HepG2 (cell line): ENCODE measurements around the gene ARPC1B. TPM values are rescaled to one million over a fixed set of nuclear protein-coding genes. Genes with fewer than 3 reads are reported as not detected.
A peak's percentile ranks its signal among the peaks of the same experiment; 100 is the strongest.

Experiments used
- DNMT3B ChIP-seq: conservative IDR thresholded peaks from 2 replicates; pipeline ENCODE4 v1.6.1; 2016; ENCODE audit warnings: missing biosample characterization, control low read depth
- GABPB1 ChIP-seq: IDR thresholded peaks from 2 replicates; pipeline ENCODE4 v1.6.1; 2016; ENCODE audit warnings: mild to moderate bottlenecking, missing genetic modification reagents, moderate library complexity, missing compliant biosample characterization
- HNF4A ChIP-seq: sonication (generic); formaldehyde crosslinking; IDR thresholded peaks from 2 replicates; pipeline ENCODE4 v1.4.0; 2020; ENCODE audit warnings: missing genetic modification reagents
- ISL2 ChIP-seq: sonication (generic); formaldehyde crosslinking; IDR thresholded peaks from 2 replicates; pipeline ENCODE4 v1.5.0; 2020; ENCODE audit warnings: missing genetic modification reagents
- KAT7 ChIP-seq: IDR thresholded peaks from 2 replicates; pipeline ENCODE4 v1.6.1; 2018; ENCODE audit warnings: borderline replicate concordance, missing compliant biosample characterization
- KLF16 ChIP-seq, 2 experiments: sonication (generic) in 1 of 2; formaldehyde crosslinking in 1 of 2; IDR thresholded peaks; 2 replicates each; pipeline versions ENCODE4 v1.6.1 to v1.8.0; 2016 to 2023; ENCODE audit warnings: missing genetic modification reagents in 2 of 2, missing compliant biosample characterization in 1 of 2
- LCORL ChIP-seq, 2 experiments: fragments of 450-650 bp in 1 of 2; sonication (generic) in 1 of 2; formaldehyde crosslinking in 1 of 2; IDR thresholded peaks; 2 replicates each; pipeline versions ENCODE4 v1.5.0 to v1.6.1; 2017 to 2020; ENCODE audit warnings: antibody characterized with exemption in 1 of 2, missing genetic modification reagents in 1 of 2
- NCOA5 ChIP-seq: sonication (generic); formaldehyde crosslinking; IDR thresholded peaks from 2 replicates; pipeline ENCODE4 v1.4.0; 2020; ENCODE audit warnings: missing genetic modification reagents
- NKX3-1 ChIP-seq: sonication (generic); formaldehyde crosslinking; IDR thresholded peaks from 2 replicates; pipeline ENCODE4 v1.5.0; 2020; ENCODE audit warnings: missing genetic modification reagents
- RBAK ChIP-seq: sonication (generic); formaldehyde crosslinking; IDR thresholded peaks from 2 replicates; pipeline ENCODE4 v1.5.1; 2020; ENCODE audit warnings: mild to moderate bottlenecking, missing genetic modification reagents
- RFX1 ChIP-seq: fragments of 450-650 bp; IDR thresholded peaks from 2 replicates; pipeline ENCODE4 v1.6.1; 2017
- SOX5 ChIP-seq: IDR thresholded peaks from 2 replicates; pipeline ENCODE4 v1.6.1; 2016; ENCODE audit warnings: borderline replicate concordance
- TCF12 ChIP-seq, 2 experiments: fragments of 450-650 bp in 1 of 2; sonication (generic) in 1 of 2; formaldehyde crosslinking in 1 of 2; IDR thresholded peaks; 2 replicates each; pipeline versions ENCODE4 v1.6.1 to v1.8.0; 2017 to 2022; ENCODE audit warnings: antibody characterized with exemption in 1 of 2, mild to moderate bottlenecking in 1 of 2, missing genetic modification reagents in 1 of 2, moderate library complexity in 1 of 2
- XRCC5 ChIP-seq: fragments of 200-400 bp; formaldehyde crosslinking; optimal IDR thresholded peaks from 2 replicates; pipeline ENCODE3; 2017; ENCODE audit warnings: mild to moderate bottlenecking, low read length
- ZBTB8A ChIP-seq: sonication (generic); formaldehyde crosslinking; IDR thresholded peaks from 2 replicates; pipeline ENCODE4 v1.4.0; 2020; ENCODE audit warnings: mild to moderate bottlenecking, low read depth, missing genetic modification reagents, borderline replicate concordance
- ZEB1 ChIP-seq: IDR thresholded peaks from 2 replicates; pipeline ENCODE4 v1.6.1; 2012; ENCODE audit warnings: mild to moderate bottlenecking, low read depth, inconsistent platforms; ENCODE audit not compliant: insufficient replicate concordance
- ZFX ChIP-seq: sonication (generic); formaldehyde crosslinking; IDR thresholded peaks from 2 replicates; pipeline ENCODE4 v1.4.0; 2020; ENCODE audit warnings: mild to moderate bottlenecking, low read depth, missing genetic modification reagents, moderate library complexity
- ZNF24 ChIP-seq: fragments of 450-650 bp; IDR thresholded peaks from 2 replicates; pipeline ENCODE4 v1.6.1; 2017; ENCODE audit warnings: antibody characterized with exemption, mild to moderate bottlenecking
- ZNF33A ChIP-seq: sonication (generic); formaldehyde crosslinking; IDR thresholded peaks from 2 replicates; pipeline ENCODE4 v1.5.1; 2020; ENCODE audit warnings: missing genetic modification reagents, mild to moderate bottlenecking, moderate library complexity, borderline replicate concordance
- ZNF564 ChIP-seq: sonication (generic); formaldehyde crosslinking; IDR thresholded peaks from 2 replicates; pipeline ENCODE4 v1.8.1; 2023; ENCODE audit warnings: mild to moderate bottlenecking, missing genetic modification reagents
- ZNF703 ChIP-seq: sonication (generic); formaldehyde crosslinking; IDR thresholded peaks from 2 replicates; pipeline ENCODE4 v1.5.1; 2020; ENCODE audit warnings: missing genetic modification reagents, mild to moderate bottlenecking, moderate library complexity, borderline replicate concordance
- ZNF709 ChIP-seq: sonication (generic); formaldehyde crosslinking; IDR thresholded peaks from 2 replicates; pipeline ENCODE4 v1.5.0; 2020; ENCODE audit warnings: mild to moderate bottlenecking, missing genetic modification reagents
- ZNF788 ChIP-seq: sonication (generic); formaldehyde crosslinking; IDR thresholded peaks from 2 replicates; pipeline ENCODE4 v1.5.0; 2020; ENCODE audit warnings: mild to moderate bottlenecking, missing genetic modification reagents, borderline replicate concordance
- polyA plus RNA-seq, 8 experiments: library from polyadenylated mRNA; depleted of rRNA in 3 of 8; stranded (reverse) in 7 of 8; unstranded in 1 of 8; fragments of >200 nt; fragmentation: Illumina TruSeq in 4 of 8; extraction: Trizol in 4 of 8; gene quantifications; 2 replicates each; pipeline versions ENCODE4 v1.2.1 to v1.2.3, GENCODE V29; 2011 to 2016; ENCODE audit warnings: low read depth in 4 of 8, missing spikeins in 1 of 8, mixed read lengths in 1 of 8; ENCODE audit not compliant: insufficient read depth in 1 of 8
- total RNA-seq, 5 experiments: library from RNA; depleted of rRNA; stranded (reverse); fragments of >200 nt; fragmentation: Illumina TruSeq; extraction: Trizol; gene quantifications; 2 replicates each; pipeline ENCODE4 v1.2.3, GENCODE V29; 2016; ENCODE audit warnings: low read depth in 1 of 5
- TF ChIP-seq, protein P1 (sequence below): sonication (generic); formaldehyde crosslinking; conservative IDR thresholded peaks from 2 replicates; pipeline ENCODE4 v1.8.1; 2023; ENCODE audit warnings: missing genetic modification reagents
- TF ChIP-seq, protein P2 (sequence below): sonication (generic); formaldehyde crosslinking; IDR thresholded peaks from 2 replicates; pipeline ENCODE4 v1.4.0; 2020; ENCODE audit warnings: missing genetic modification reagents
- TF ChIP-seq, protein P3 (sequence below): sonication (generic); formaldehyde crosslinking; IDR thresholded peaks from 2 replicates; pipeline ENCODE4 v1.8.1; 2023; ENCODE audit warnings: mild to moderate bottlenecking, missing genetic modification reagents, borderline replicate concordance

ARPC1B gene
- total and polyA plus RNA-seq, 2 of the 13 experiments (the other 11 are each of a cell fraction or from before 2014, with no cell fraction given) = 72.9 to 89.1 TPM

DNA sequence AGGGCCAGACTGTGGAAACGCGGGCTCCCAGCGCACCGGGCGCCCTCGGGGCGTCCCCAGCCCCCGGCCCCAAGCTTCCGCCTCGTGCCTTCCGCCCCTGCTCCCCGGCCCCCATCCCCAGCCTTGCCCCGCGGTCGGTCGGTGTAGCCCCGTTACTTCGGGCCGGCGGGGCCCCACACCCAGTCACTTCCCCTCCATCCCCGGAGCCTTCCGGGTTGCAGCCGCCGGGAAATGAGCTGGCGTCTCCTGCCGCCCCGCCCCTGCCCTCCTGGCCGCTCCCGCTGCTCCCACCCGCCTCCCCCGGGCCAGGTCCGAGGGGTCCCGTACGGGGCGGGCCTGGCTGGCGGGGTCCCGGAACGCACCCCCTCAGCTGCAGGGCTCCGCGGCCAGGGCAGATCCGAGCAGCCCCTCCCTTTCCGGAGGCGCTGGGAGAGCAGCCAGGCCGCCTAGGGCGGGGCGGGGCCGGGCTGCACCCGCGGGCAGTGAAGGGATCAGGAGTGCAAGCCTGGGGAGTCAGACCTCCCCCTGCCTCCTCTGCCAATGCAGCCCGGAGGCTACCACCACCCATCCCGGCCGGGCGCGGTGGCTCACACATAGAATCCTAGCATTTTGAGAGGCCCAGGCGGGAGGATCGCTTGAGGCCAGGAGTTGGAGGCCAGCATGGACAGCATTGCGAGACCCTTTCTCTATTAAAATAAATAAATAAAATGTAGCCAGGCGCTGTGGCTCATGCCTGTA lies 709 bp downstream of the ARPC1B start (continued):
- no peak for TF ChIP-seq ZNF24
- no peak for TF ChIP-seq RFX1
- TF ChIP-seq, protein P1, sequence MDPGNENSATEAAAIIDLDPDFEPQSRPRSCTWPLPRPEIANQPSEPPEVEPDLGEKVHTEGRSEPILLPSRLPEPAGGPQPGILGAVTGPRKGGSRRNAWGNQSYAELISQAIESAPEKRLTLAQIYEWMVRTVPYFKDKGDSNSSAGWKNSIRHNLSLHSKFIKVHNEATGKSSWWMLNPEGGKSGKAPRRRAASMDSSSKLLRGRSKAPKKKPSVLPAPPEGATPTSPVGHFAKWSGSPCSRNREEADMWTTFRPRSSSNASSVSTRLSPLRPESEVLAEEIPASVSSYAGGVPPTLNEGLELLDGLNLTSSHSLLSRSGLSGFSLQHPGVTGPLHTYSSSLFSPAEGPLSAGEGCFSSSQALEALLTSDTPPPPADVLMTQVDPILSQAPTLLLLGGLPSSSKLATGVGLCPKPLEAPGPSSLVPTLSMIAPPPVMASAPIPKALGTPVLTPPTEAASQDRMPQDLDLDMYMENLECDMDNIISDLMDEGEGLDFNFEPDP (CRISPR knock-in tag) = no peak
- peak in 1 of 2 experiments; percentile 52; a peak in 1 of 4 replicates for TF ChIP-seq KLF16 (CRISPR knock-in tag; IDR thresholded peaks at IDR 0.05)
- no peak for TF ChIP-seq XRCC5
- TF ChIP-seq RBAK (CRISPR knock-in tag) = no peak
- TF ChIP-seq SOX5 (CRISPR knock-in tag) = peak; percentile 8; the same call in 1 of the 2 replicates
- TF ChIP-seq KAT7 (CRISPR knock-in tag) = peak; percentile 45; the same call in 1 of the 2 replicates
- no peak for TF ChIP-seq NCOA5
- no peak for TF ChIP-seq ZBTB8A (CRISPR knock-in tag)
- TF ChIP-seq NKX3-1 (CRISPR knock-in tag) = no peak
- TF ChIP-seq ZFX (CRISPR knock-in tag) = peak; percentile 57
- peak; percentile 81; the same call in 1 of the 2 replicates for TF ChIP-seq GABPB1
- no peak for TF ChIP-seq ZNF33A (CRISPR knock-in tag)
- no peak for TF ChIP-seq ISL2 (CRISPR knock-in tag)
- no peak for TF ChIP-seq ZNF564 (CRISPR knock-in tag)
- no peak for TF ChIP-seq ZNF709
- TF ChIP-seq ZNF788 (CRISPR knock-in tag) = peak; percentile 83
- TF ChIP-seq HNF4A (CRISPR knock-in tag) = peak; percentile 57
- no peak for TF ChIP-seq ZEB1
- no peak for TF ChIP-seq ZNF703
- TF ChIP-seq, protein P2, sequence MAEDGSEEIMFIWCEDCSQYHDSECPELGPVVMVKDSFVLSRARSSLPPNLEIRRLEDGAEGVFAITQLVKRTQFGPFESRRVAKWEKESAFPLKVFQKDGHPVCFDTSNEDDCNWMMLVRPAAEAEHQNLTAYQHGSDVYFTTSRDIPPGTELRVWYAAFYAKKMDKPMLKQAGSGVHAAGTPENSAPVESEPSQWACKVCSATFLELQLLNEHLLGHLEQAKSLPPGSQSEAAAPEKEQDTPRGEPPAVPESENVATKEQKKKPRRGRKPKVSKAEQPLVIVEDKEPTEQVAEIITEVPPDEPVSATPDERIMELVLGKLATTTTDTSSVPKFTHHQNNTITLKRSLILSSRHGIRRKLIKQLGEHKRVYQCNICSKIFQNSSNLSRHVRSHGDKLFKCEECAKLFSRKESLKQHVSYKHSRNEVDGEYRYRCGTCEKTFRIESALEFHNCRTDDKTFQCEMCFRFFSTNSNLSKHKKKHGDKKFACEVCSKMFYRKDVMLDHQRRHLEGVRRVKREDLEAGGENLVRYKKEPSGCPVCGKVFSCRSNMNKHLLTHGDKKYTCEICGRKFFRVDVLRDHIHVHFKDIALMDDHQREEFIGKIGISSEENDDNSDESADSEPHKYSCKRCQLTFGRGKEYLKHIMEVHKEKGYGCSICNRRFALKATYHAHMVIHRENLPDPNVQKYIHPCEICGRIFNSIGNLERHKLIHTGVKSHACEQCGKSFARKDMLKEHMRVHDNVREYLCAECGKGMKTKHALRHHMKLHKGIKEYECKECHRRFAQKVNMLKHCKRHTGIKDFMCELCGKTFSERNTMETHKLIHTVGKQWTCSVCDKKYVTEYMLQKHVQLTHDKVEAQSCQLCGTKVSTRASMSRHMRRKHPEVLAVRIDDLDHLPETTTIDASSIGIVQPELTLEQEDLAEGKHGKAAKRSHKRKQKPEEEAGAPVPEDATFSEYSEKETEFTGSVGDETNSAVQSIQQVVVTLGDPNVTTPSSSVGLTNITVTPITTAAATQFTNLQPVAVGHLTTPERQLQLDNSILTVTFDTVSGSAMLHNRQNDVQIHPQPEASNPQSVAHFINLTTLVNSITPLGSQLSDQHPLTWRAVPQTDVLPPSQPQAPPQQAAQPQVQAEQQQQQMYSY (CRISPR knock-in tag) = no peak
- no peak for TF ChIP-seq TCF12 (IDR thresholded peaks at IDR 0.05)
- TF ChIP-seq TCF12 (CRISPR knock-in tag; IDR thresholded peaks at IDR 0.05) = 0 out of 2 replicates have a peak, but pooled peaks have one; percentile 41
- TF ChIP-seq, protein P3, sequence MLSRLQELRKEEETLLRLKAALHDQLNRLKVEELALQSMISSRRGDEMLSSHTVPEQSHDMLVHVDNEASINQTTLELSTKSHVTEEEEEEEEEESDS (CRISPR knock-in tag) = no peak
- no peak for TF ChIP-seq DNMT3B (CRISPR knock-in tag)
- TF ChIP-seq LCORL (IDR thresholded peaks at IDR 0.05) = no peak
- TF ChIP-seq LCORL (CRISPR knock-in tag; IDR thresholded peaks at IDR 0.05) = no peak
